GM18868 (cell line): Measurements from ENCODE around the gene DHX40.
A peak's percentile ranks its signal among the peaks of the same experiment; 100 is the strongest.
"Not testable (repeated sequence)": the region's sequence is repeated elsewhere in the genome, so short reads cannot be mapped to it uniquely, and the experiment has no call there.

ENCODE experiments used
- ATAC-seq: cut with Tn5 transposase; IDR thresholded peaks from one replicate; pipeline ENCODE4 v1.9.1; 2021; ENCODE audit warnings: mild to moderate bottlenecking, moderate library complexity; ENCODE audit not compliant: unreplicated experiment

The DHX40 gene

GRCh38 chr17:59627274-59627673 is 61.9 kb downstream of the DHX40 start:
- no peak for ATAC-seq

- ATAC-seq, result no peak
These were observed 62.4 kb downstream of the DHX40 start for GRCh38 chr17:59627770-59628171.

- ATAC-seq, result no peak
These were observed 63.8 kb downstream of the DHX40 start for GRCh38 chr17:59629174-59629573.

- ATAC-seq, result no peak
These were observed 65.9 kb downstream of the DHX40 start for GRCh38 chr17:59631276-59631675.

GRCh38 chr17:59632398-59632797 is 67.0 kb downstream of the DHX40 start:
- no peak for ATAC-seq

GRCh38 chr17:59633658-59634359 is 68.4 kb downstream of the DHX40 start:
- ATAC-seq, result no peak

GRCh38 chr17:59634632-59635541 is 69.5 kb downstream of the DHX40 start:
- no peak for ATAC-seq

GRCh38 chr17:59637611-59638310 is 72.4 kb downstream of the DHX40 start:
- ATAC-seq, result no peak

- no peak for ATAC-seq
These were observed 73.1 kb downstream of the DHX40 start for GRCh38 chr17:59638553-59638952.

- peak; percentile 87 for ATAC-seq
These were observed 76.5 kb downstream of the DHX40 start for GRCh38 chr17:59641799-59642484.

GRCh38 chr17:59642565-59642964 is 77.2 kb downstream of the DHX40 start:
- ATAC-seq, result no peak

GRCh38 chr17:59643159-59644140 is 78.0 kb downstream of the DHX40 start:
- no peak for ATAC-seq

GRCh38 chr17:59647288-59647687 is 81.9 kb downstream of the DHX40 start:
- ATAC-seq, result no peak

- no peak for ATAC-seq
These were observed 84.5 kb downstream of the DHX40 start for GRCh38 chr17:59649886-59650285.

- no peak for ATAC-seq
These were observed 85.2 kb downstream of the DHX40 start for GRCh38 chr17:59650642-59651041.

- no peak for ATAC-seq
These were observed 85.9 kb downstream of the DHX40 start for GRCh38 chr17:59651346-59651745.

- ATAC-seq, result no peak
These were observed 86.7 kb downstream of the DHX40 start for GRCh38 chr17:59652119-59652518.

GRCh38 chr17:59656624-59657023 is 91.2 kb downstream of the DHX40 start:
- ATAC-seq, result not testable (repeated sequence)
